Activated CD8-positive, alpha-beta memory T cell treated with anti-CD3 and anti-CD28 coated beads for 4 hours (primary cell): ENCODE data around the gene TAS1R3.
A peak's percentile ranks its signal among the peaks of the same experiment; 100 is the strongest.

Experiments
- DNase-seq, 2 donors: peaks; one replicate each; pipeline ENCODE4 v3.0.0-alpha.2; 2020; ENCODE audit warnings: low read depth in 2 of 2

TAS1R3 gene

DNA sequence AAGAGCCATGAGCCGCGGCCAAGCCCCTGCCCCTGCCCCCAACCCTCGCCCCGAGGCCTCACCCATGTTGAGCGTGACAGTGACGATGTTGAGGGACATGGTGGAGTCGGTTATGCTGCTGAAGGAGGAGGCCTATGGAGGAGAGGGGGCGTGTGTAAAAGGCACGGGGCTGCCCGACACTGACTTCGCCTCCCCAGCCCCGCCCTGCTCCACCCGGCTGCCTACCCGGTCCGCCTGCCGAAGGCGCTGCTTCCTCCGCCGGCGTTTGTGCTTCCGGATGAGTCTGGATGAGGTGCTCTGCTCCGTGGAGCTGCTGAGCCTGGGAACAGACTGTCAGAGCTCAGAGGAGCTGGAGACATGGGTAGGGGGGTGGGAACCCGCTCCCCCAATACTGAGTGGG, 9.1 kb downstream of the TAS1R3 start:
- no peak for DNase-seq

DNA sequence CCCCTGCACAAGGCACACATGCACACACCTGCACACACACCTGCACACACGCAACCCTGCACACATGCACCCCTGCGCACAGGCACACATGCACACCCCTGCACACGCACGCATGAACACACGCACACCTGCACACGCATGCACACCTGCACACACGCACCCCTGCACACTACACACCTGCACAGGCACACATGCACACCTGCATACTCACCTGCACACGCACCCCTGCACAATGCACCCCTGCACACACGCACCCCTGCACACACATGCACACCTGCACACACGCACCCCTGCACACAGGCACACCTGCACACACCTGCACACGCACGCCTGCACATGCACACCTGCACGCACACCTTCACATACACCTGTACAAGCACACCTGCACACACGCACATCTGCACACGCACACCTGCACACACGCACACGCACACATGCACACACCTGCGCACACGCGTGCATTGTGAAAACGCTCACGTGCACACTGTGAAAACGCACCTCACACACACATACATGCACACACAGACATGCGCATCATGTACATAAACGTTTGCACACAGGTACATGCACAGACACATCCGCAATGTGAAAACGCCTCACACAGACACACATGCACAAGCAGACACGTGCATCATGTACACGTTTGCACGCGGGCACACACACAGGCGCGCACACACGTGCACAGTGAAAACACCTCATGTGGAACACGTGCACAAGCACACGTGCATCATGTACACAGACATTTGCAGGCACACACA, 9.9 kb downstream of the TAS1R3 start:
- no peak for DNase-seq

DNA sequence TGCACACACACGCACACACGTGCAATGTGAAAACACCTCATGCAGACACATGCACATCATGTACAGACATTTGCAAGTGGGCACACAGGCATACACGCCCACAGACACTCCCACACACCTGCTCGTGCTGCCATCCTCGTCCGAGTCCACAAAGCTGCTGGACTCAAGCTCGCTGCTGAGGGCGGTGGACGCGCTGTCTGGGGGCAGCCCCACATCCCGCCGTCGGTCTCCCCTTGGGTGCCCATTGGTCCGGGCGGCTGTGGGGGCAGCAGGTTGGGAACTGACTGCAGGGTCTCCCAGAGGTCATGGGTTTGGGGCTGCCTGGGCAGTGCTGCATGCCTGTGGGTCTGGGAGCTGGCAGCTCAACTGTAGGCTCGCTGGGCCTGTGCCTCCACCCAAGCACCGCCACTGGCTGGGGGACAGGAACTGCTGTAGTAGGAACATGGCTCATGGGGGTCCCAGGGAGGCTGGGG, 10.5 kb downstream of the TAS1R3 start:
- DNase-seq: no peak

DNA sequence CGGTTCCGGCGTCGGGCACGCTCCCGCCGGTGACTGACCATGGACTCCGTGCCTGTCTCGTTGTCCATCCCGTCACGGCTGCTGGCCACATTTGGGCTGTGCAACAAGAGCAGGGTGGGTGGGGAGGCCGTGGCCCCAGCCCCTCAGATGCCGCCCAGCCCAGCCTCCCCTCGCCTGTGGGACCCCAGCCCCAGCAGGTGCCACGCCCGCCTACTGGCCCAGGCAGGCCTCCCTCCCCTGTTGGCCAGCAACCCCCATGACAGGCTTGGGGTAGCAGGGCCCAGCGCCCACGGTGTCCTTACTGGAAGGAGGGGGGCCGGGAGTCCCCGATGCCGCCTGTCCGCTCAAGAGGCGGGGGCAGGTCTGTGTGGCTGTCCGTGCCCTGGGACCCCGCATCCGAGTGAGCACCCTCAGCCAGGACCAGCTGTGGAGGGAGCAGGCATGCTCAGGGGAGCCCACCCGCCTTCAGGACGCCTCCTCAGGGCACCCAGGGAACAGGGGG, 11.0 kb downstream of the TAS1R3 start:
- no peak for DNase-seq

DNA sequence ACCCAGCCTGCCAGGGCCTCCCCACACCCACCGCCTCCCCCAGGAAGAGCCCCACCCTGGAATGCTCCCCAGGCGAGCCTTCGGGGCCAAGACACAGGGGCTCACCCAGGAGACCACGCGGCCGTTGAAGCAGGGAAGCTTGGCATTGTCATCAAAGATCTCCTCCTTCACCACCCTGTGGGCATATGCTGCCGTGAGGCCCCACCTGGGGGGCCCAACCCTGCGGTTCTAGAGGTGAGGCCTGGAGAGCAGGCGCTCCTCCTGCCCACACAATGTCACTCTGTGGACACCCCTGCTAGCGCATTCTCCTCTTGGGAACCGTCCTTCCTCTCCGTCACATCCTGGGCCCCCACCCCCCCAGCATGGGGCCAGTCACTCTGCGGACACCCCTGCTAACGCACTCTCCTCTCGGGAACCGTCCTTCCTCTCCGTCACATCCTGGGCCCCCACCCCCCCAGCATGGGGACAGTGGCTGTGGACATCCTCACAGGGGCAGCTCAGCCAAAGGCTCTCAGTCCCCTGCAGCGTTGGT, 11.6 kb downstream of the TAS1R3 start:
- DNase-seq: no peak

DNA sequence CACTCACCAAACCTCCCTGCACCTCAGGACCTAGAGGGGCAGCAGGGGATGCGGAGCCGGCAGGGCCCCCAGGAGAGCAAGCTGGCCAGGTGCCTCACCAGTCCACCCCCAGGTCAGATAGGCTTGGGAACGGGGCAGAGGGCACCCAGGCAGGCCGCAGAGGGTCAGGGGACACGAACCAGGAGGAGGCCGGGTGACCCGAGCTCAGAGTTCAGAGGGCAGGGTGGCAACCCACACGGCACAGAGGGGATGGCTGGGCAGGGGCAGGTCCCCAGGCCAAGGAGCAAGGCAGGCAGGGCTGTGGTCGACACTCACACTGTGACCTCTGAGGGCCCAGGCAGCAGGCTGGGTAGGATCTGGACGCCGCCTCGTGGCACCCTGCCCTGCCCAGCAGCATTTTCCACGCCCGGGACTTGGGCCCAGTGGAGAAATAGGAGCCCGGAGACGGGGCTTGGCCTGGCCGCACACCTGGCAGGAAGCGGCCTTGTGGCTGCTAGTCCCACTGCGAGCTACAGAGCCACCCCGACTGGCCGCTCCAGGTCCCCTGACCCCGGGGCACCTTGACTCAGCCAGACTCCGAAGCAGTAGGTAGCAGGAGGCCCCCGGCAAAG, 12.8 kb downstream of the TAS1R3 start:
- no peak for DNase-seq

DNA sequence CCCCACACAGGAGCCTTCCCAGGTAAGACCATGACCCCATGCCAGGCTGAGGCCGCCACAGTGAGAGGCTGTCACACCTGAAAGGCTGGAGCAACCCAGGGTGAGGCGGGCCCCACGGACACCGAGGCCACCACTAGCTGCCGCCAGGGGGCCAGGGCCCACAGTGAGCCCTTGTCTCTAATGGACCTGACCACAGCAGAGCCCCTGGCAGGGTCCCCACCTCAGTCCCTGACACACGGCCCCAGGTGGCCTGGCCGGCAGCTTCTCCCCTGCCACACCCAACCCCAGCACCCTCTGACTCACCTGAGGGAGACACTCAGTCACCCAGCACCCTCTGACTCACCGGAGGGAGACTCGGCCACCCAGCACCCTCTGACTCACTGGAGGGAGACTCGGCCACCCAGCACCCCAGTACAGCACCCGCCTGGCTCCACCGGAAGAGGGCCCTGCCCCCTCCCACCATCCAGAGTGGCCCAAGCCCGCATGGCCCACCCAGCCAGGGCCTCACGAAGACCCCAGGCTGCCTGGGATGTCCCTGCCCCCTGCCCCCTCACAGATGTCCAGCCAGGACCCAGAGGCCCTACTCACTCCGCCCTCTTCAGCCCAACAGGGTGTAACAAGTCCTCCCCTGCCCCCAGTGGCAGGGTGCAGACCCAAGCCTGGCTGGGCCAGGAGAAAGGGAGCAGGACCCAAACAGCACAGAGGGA, 13.7 kb downstream of the TAS1R3 start:
- peak; percentile 29 to 42 for DNase-seq

DNA sequence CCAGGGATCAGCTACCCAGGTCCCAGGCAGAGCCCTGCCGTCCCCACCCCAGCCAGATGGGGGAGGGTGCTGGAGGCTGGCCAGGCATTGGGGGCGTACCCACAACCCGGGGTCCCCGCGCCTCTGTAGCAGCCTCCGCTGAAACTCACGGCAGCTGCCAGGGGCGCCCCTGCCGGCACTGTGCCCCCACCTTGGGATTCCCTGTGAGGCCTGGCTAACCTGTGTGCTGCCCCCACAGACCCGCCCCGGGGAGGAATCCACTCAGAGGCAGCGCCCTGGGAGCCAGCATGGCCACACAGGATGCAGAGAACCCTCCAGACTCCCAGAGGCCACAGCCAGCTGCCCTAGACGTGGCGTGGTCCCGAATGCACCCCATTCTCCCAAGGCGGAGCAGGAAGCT, 14.3 kb downstream of the TAS1R3 start:
- no peak for DNase-seq

DNA sequence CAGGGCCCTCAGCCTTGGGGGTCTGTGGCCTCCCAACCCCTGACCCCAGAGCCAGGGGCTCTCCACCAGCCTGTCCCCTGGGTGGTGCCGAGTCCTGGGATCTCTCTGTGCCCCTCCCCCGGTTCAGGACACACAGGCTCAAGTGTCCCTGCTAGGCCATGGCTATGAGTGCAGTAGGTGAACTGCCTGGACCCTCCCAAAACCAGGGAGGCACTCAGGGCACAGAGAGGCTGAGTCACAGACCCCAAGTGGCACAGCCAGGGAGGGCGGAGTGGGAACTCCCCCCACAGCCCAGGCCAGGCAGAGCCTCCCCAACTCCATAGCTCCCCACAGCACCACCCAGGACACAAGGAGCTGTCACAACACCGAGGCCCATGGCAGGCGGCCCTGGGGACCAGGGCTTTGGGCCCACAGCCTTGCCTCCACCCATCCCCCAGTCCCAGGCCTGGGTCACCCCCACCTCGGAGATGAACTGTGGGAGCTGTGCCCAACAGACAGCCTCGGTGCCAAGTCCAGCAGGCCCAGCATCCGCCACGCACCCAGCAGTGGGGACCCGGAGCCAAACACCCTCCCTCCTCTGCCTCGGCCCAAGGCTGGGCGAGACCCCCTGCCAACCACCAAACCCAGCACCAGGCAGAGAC, 14.9 kb downstream of the TAS1R3 start:
- DNase-seq: no peak

DNA sequence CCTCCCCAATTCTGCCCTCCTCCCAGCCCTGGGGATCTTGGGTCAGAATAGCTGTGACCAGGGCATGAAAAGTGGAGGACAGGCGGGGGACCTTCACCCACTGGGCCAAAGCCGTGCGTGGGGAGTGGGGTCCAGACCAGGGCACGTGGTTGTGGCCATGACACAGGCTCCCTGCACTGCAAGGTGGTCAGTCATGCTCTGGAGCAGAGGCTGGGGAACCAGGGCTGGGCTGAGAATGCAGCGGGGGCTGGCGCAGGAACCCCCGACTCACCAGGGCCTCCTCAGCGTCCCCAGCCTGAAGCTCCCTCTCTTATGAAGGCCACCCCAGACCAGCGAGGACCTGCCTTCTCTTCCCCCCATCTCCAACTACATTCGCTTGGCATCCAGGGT, 15.4 kb downstream of the TAS1R3 start:
- DNase-seq: no peak

DNA sequence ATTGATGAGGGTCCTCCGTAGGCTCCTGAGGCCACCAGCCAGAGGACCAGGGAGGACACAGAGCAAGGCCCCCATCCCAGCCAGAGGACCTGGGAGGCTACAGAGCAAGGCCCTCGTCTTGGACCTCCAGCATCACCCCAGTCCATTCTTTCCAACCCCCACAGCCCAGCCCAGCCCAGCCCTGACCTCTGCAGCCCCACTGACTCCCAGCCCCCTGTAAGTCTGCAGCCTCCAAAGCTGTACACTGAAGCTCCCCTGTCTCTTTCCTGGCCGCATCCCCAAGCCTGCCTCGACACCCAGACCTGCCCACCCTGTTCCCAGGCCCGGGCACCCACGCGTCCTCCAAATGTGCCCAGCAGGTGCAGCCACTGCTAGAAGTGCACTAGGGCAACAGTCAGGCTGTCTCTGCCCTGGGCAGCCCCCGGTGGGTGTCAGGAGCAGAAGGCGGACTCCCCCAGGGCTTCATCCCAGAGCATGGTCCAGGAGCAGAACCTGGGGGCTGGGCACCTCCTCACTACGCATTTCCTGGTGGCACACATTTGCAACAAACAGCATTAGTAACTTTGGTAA, 16.0 kb downstream of the TAS1R3 start:
- no peak for DNase-seq

DNA sequence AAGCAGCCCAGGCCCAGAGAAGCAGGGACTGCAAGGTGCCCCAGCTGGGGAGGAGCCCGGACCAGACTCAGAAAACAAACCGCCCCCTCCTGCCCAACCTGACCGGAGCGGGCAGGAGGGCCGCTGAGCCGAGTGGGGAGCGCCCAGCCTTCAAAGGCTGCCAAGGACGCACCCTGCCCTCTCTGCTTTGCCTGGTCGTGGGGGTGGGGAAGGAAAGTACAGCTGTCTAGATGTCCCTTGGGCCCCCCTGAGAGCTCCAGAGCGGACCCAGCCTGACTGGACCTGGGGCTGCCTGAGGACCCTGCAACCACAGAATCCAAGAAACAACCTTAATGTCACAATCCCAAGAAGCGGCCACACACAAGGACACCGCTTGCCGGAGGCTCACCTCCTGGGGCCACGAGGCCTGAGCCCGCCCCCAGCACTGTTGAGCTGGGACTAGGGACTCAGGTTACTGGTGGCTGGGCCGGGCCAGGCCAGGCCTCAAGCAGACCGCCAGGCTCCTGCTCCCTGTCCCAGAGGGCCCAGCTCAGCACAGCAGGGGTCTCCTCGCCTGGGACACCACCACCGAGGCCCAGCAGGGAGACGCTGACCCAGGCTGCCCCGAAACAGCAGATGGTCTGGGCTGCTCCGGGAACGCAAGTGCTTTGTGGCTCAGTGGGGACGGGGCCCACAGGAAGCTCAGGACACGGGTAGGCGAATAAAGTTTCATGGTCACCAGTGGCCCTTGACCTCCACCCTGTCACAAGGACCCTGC, 16.8 kb downstream of the TAS1R3 start:
- no peak for DNase-seq

DNA sequence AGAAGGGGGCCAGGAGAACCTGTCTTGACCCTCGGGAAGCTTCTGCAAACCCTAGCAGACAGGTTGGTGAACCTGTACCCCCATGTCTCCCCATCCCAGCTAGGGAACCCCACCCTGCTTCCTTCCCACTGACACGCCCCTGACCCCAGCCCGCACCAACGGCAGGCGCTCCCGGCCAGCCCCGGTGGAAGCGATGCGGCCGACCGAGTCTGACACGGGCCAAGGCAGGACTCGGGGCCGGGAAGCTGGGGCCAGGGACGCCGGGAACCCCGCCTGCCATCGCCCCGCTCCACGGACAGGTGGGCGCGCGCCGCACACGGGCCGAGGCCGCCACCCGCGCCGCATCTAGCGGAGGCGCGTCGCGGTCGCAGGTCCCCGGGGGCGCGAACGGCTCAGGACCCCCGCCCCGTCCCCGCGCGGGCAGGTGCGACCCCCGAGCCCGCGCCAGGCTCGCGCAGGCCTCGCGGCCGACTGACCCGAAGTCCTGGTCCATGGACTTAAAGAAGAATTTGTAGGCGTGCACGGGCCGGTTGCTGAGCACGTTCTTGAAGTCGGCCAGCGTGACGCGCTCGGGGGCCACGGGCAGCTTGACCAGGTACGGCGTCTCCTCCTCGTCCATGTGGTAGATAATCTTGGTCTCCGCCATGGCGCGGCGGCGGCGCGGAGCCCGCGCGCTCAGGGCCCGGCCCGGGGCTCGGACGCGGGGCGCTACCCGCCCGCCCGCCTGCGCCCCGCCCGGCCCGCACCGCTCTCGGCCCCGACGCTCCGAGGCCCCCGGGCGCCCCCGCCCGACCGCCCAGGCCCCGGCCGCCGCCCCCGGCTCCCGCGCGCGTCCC, 17.6 kb downstream of the TAS1R3 start:
- DNase-seq: no peak

DNA sequence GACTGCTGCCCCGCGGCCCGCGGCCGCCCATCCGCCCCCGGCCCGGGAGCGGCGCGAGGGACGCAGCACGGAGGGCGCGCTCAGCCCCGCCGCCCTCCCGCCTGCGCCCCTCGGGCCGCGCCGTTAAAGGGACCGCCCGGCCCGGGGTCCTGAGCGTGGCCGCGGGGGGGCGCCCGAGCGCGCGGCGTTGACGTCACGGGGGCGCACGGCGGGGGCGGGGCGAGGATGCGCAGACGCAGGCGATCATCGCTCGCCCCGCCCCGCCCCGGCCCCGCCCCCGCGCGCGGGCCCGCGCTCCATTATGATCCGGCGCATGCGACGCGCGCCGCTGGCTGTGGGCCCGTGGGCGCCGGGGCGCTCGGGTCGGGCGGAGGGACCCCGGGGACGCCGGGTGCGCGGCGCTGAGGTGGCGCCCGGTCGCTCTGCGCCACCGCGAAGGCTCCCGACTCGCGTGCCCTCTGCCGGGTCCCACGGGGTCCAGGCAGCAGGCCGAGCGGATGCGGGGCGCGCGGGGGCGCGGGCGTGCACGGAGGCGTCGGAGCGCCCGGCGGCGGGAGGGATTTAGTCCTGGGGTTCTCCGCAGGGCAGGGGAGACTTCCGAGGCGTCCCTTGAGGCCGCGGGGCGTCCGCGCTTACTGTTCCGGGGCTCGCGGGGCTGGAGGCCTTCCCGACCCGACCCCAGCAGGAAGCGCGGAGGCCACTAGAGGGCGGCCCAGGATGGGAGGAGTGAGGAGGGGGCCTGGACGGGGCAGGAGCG, 18.4 kb downstream of the TAS1R3 start, which contains the start of gene DVL1:
TSS of gene DVL1 (minus strand) at position 163 of the 757 bp plus-strand sequence. CDS start 353 bp downstream, outside the sequence.
- DNase-seq: peak; percentile 38 to 45

DNA sequence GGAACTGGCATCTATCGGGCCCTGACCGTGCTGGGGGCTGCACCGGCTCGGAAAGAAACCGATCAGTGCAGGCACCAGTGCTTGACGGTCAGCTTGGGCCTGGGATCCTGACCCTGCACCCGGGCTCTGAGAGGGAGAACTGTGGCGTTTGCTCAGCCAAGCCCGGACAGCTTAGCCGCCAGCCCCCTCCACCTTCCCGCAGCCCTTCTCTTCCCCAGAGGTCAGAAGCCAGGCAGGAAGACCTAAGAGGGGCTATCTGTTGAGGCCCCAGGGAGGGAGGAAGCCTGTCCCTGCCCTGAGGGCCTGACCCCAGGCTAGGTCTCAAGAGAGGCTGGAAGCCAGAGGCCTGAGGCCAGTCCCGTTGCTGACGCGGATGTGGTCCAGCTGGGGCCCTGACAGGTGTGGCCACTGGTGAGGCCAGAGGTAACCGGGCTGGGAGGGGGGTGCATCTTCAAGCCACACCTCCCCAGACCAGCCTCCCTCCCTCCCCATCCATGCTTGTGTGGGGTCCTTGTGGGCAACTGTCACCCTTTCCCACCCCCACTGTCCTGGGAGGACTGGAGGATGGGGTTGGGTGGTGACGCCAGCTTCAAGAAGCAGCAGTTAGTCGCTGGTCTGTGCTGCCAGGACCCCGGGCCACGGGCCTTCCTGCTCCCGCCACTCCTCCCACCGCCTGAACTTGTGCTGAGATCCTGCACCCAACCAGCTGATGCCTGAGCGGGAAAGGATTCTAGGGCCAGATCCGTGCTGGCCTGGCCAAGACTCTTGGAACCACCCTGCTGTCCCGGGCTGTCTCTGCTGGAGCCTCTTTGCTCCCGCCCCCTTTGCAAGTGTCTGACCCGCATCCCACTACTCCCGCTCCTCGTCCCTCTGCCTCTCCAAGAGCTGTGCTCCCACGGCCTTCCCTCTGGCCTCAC, 20.7 kb downstream of the TAS1R3 start:
- DNase-seq: no peak

DNA sequence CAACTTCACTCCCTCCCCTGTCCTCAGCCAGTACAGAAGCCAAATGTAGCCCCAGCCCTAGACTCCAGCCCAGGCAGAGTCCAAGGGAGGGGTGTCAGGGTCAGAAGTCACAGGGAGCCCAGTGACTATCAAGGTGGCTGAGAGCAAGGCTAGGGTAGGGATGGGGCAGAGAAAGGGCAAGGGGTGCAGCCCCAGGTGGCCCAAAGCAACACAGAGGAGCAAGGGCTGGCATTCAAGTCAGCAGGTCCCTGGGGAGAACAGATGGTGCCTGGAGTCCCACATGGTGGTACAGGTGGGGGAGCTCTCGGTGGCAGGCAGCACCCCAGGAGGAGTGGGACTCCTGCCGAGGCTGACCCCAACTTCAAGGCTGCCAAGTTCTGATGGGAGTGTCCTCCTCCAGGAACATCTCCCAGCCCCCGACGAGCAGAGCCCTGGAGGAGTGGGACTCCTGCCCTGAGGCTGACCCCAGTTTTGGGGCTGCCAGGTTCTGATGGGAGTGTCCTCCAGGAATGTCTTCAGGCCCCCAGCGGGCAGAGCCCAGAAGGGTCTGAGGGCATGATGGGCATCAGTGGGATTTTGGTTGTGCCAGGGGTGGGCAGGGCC, 21.8 kb downstream of the TAS1R3 start:
- DNase-seq: no peak

DNA sequence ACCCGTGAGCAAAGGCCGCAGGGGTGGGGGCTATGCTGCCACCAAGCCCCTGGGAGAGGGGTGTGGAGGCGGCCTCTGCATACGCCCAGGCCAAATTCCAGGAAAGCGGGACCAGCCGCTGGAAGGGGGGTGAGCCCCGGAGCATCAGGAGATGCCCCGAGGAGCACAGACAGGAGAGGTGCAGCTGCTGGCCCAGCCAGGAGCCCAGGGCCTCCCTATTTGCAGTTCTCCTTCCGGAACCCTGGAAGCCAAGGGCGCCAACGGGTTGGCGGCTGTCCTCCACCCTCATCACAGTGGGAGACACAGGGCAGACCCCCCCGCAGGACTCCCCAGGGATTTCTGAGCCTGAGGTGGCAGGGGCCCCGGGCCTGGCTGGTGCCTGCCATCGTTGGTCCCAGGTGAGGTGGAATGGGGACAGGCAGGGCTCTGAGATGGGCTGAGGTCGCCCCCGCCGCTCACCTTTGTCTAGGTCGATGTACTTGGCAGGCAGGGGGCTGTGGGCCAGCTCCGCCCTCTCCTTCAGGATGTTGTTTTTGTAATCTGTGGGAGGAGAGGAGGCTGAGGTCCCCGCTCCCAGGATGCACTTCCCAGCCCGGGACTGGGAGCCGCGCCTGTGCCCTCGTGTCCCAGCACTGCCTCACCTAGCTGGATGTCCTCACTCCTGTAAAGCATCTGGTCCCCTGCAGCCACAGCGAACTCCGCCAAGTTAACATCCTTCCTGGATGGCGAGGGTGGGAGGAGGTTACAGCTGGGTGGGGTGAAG, 22.5 kb downstream of the TAS1R3 start:
- DNase-seq: no peak
